GM12873 (cell line): ENCODE results near the gene EPS8.

ENCODE experiments used
- TF ChIP-seq, protein P1 (sequence below): IDR thresholded peaks from 2 replicates; pipeline ENCODE4 v1.5.1; 2012; ENCODE audit warnings: low read depth, mild to moderate bottlenecking, moderate library complexity, low read length, control low read depth; ENCODE audit not compliant: insufficient read depth; ENCODE audit errors: missing control alignments

EPS8 gene

DNA sequence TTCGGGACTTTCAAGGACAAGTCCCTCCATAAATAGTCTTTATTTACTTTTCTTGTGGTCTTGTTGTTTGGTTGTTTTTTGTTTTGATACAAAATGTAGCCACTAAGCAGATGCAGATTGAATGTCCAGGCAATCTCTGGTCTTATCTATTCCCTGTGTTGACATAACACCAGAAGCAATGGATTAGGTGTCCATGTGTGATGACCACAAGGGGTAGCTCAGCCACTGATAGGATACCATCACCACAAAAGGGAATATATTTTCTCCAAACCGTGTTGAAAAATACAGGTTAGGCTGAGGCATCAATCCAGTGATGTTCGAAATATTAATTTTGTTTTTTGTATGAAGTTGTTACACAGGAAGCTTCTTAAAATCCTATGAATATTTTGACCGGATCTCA is 196.3 kb downstream of the EPS8 start:
- TF ChIP-seq, protein P1, sequence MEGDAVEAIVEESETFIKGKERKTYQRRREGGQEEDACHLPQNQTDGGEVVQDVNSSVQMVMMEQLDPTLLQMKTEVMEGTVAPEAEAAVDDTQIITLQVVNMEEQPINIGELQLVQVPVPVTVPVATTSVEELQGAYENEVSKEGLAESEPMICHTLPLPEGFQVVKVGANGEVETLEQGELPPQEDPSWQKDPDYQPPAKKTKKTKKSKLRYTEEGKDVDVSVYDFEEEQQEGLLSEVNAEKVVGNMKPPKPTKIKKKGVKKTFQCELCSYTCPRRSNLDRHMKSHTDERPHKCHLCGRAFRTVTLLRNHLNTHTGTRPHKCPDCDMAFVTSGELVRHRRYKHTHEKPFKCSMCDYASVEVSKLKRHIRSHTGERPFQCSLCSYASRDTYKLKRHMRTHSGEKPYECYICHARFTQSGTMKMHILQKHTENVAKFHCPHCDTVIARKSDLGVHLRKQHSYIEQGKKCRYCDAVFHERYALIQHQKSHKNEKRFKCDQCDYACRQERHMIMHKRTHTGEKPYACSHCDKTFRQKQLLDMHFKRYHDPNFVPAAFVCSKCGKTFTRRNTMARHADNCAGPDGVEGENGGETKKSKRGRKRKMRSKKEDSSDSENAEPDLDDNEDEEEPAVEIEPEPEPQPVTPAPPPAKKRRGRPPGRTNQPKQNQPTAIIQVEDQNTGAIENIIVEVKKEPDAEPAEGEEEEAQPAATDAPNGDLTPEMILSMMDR = no peak

DNA sequence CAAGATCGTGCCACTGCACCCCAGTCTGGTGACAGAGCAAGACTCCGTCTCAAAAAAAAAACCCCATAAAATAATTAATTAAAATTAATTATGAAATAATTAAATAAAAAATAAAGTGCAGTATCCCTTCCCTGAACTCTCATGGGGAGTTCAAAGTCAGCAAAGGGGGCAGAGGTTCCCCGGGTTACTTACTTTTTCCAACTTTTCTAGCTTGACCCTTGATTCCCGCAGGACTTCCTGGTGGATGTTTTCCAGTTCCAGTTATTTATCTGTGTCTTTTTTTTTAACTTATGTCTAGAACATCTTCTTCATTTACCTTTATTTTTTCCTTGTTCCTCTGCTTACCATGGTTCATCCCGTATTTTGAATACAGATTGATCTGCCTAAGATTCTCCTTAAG is 197.4 kb downstream of the EPS8 start:
- TF ChIP-seq, protein P1 = no peak

DNA sequence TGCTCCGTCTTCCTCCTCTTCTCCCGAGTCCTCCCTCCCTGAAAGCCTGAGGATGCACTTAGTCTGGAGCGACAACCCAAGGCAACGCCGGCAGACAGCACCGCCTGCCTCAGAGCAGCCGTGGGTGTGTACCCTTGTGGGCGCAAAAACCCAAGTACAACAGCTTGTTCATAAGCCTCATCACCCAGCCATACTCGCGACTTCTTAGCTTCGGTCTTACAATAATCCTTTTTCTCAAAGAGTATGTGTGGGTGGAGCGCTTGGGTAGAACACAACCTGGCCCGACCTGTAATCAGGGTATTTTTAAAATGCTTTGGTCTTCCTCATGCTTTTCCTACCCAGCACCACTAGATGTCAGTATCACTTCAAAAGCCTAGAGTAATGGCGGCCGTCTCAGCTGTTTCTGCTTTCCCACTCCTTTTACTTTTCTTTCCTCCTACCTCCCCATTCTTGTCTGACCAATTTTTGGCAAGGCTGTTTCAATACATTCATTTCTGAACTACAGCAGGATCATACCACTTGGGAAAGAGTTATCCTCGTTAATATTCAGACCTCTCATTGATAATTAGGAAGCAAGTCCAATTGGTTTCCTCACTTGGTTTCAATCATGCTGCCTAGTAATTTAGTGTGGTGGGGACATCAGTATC is 198.9 kb downstream of the EPS8 start:
- TF ChIP-seq, protein P1 = peak; percentile 84

DNA sequence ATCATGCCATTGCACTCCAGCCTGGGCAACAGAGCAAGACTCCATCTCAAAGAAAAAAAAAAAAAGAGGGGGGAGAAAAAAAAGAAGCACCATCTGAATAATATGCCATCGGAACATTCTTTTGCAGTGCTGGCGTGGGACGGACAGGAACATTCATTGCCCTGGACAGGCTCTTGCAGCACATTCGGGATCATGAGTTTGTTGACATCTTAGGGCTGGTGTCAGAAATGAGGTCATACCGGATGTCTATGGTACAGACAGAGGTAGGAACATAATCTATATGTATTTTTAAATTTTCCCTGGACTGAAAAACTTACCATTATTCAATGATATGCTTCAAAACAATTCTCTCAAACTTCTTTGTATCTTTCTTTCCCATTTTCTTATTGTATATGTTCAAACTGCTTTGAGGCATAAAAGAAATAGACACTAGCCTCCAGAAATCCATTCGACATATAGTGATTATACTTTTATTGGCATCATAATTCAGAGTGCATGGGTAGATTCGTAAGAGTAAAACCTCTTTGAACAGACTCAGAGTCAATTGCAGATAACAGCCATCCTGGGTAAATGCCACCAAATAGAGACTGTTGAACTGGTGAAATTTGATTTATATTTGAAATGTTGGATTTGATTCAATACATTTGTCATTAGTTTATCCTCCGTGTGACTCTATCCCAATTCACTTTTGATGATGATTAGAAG is 199.7 kb downstream of the EPS8 start:
- TF ChIP-seq, protein P1 = no peak

DNA sequence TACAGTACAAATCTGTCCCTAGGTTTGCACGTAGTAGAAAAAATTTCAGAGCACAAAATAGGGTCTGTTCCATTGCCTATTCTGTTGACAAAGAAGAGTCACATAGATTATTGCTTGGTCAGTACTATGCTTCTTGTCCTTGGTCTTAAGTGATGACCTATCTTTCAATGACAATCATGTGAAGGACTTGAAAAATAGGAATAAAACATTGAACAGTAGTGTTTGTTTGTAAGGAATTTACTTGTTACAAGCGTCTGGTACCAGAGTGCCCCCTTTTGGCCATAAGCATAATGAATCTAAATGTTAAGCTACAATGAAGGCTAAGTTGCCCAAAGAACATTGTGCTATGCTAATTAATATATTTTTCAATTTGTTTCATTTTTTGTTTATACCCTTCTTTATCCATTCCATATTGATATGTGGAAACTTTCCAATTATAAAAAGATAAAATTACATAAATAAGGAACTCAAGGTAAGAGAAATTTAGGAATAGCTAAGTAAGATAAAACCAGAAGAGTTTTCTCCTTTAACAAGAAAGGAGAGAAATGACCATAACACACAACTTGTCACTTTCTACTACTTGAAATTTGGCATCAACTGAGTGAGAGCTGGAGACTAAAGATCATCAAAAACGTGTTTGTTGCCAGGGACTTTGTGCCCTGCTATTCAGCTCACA is 204.7 kb downstream of the EPS8 start:
- TF ChIP-seq, protein P1 = peak; percentile 69

DNA sequence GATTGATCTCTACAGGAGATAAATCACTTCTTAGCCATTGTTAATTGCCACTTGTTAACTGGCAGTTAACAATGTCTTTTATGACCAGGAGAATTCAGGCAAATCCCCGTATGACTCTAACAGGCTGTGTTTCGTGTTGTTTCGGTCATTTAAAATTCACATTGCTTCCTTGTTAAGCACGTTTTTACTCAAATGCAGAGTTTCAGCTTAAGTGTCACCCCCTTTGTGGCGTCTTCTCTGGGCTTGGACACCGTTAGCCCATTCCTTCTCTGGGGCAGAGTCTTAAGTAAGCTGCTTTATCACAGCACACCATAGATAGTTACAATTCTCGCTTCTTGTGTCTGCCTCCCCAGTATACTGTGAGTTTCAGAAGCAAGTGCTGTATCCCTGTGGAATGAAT is 205.4 kb downstream of the EPS8 start:
- TF ChIP-seq, protein P1 = no peak

DNA sequence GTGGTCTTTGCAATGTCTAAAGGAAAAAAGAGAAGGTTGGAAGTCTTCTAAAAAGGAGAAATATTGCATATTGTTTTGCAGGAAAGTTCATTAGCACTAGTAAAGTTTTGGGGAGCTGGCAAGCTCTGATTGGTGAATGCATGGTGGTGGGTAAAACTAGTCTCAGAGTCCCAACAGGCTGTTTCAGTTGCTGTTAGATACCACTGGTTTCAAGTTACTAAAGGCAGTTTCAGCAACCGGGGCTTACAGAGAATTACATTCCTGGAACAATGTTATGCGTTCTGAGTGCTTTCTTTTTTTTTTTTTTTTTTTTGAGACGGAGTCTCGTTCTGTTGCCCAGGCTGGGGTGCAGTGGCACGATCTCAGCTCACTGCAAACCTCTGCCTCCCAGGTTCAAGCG is 208.2 kb downstream of the EPS8 start:
- TF ChIP-seq, protein P1 = no peak
